OCI-LY3 (cell line): Measurements from ENCODE around the gene DEPDC1B.
"Not testable (repeated sequence)": the region's sequence is repeated elsewhere in the genome, so short reads cannot be mapped to it uniquely, and the experiment has no call there.

ENCODE experiments used
- H2AFZ ChIP-seq: fragments of 200-600, 300-600 bp; shearing (Covaris generic); 2 replicates; pipeline ENCODE4 v1.6.0; 2014; ENCODE audit warnings: antibody characterized with exemption, low read depth, low read length
- H3K27ac ChIP-seq: fragments of 200-600, 300-600 bp; sonication (generic); 2 replicates; pipeline ENCODE4 v1.5.1; 2014; ENCODE audit warnings: mild to moderate bottlenecking, low read length, moderate library complexity, mixed read lengths
- H3K27me3 ChIP-seq: fragments of 200-600, 300-600 bp; sonication (generic); 2 replicates; pipeline ENCODE4 v1.6.1; 2014; ENCODE audit warnings: low read depth, low read length, mixed read lengths
- H3K36me3 ChIP-seq: fragments of 200-600, 300-600 bp; sonication (generic); replicated peaks from 2 replicates; pipeline ENCODE3; 2014; ENCODE audit warnings: low read depth, low read length, mixed read lengths
- H3K4me1 ChIP-seq: fragments of 300-600, 200-600 bp; sonication (generic); 2 replicates; pipeline ENCODE4 v1.6.1; 2014; ENCODE audit warnings: low read length, mixed read lengths
- H3K4me2 ChIP-seq: fragments of 200-600, 300-600 bp; sonication (generic); 2 replicates; pipeline ENCODE4 v1.6.1; 2014; ENCODE audit warnings: low read length, mixed read lengths
- H3K4me3 ChIP-seq: fragments of 300-600, 200-600 bp; sonication (generic); 2 replicates; pipeline ENCODE4 v1.5.1; 2014; ENCODE audit warnings: antibody characterized with exemption, mild to moderate bottlenecking, low read length, moderate library complexity
- H3K79me2 ChIP-seq: fragments of 300-600, 200-600 bp; shearing (Covaris generic); 2 replicates; pipeline ENCODE4 v1.6.1; 2014; ENCODE audit warnings: mild to moderate bottlenecking, low read length, mixed read lengths
- H3K9ac ChIP-seq: fragments of 300-600, 200-600 bp; shearing (Covaris generic); 2 replicates; pipeline ENCODE4 v1.6.0; 2014; ENCODE audit warnings: mild to moderate bottlenecking, low read length, moderate library complexity
- H3K9me3 ChIP-seq: fragments of 200-600, 300-600 bp; shearing (Covaris generic); 2 replicates; pipeline ENCODE4 v1.6.1; 2014; ENCODE audit warnings: low read length, mixed read lengths; ENCODE audit not compliant: insufficient read depth
- H4K20me1 ChIP-seq: fragments of 200-600, 300-600 bp; sonication (generic); 2 replicates; pipeline ENCODE4 v1.6.1; 2016; ENCODE audit warnings: low read length, mixed read lengths; ENCODE audit not compliant: insufficient read depth
- EZH2phosphoT487 ChIP-seq: fragments of 200-600 bp; shearing (Covaris generic); IDR thresholded peaks from 2 replicates; pipeline ENCODE4 v1.6.1; 2018; ENCODE audit warnings: antibody characterized with exemption, mixed run types, low read depth
- TF ChIP-seq, protein P1 (sequence below): fragments of 200-600, 300-600 bp; sonication (generic); IDR thresholded peaks from 2 replicates; pipeline ENCODE4 v1.5.1; 2014; ENCODE audit warnings: antibody characterized with exemption, low read length, low read depth

The DEPDC1B gene

DNA sequence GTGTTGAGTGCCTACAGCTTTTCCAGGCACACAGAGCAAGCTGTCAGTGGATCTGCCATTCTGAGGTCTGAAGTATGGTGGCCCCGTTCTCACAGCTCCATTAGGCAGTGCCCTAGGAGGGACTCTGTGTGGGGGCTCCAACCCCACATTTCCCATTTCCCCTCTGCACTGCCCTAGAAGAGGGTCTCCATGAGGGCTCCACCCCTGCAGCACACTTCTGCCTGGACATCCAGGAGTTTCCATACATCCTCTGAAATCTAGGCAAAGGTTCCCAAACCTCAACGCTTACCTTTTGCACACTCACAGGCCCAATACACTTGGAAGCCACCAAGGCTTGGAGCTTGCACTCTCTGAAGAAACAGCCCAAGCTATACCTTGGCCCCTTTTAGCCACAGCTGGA is 131.3 kb downstream of the DEPDC1B start:
- Histone ChIP-seq H3K9me3 (no peaks in the 10 kb centered on the region), H2AFZ (no peak overlapping the region), H3K27me3 (no peaks in the 10 kb centered on the region)

DNA sequence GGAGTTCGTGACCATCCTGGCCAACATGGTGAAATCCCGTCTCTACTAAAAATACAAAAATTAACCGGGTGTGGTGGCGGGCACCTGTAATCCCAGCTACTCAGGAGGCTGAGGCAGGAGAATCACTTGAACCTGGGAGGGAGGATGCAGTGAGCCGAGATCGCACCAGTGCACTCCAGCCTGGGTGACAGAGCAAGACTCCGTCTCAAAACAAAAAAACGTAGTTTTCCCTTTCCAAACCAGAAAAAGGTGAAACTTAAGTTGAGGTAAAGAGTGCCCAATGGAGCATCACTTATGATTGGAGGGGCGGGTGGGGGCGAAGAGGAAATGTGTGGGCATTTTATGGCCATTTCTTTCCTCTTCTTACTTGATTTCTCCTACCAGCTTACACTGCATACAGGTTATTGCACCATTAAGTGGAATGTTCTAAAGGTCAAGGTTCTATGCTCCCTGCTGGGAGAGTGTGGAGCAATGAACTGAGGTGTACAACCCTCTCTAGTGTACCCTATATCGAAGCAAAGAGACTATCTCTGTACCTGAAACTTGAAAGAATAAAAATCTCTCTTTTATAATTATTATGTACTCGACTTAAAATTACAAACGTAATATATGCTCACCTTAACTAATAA is 136.2 kb downstream of the DEPDC1B start:
- Histone ChIP-seq H3K36me3 (peaks cover 2% of the 10 kb centered on the region), H4K20me1 (no peaks in the 10 kb centered on the region), H3K4me1 (no peaks in the 10 kb centered on the region), H2AFZ (no peak overlapping the region), H3K9ac (no peak overlapping the region), H3K27me3 (no peaks in the 10 kb centered on the region), H3K4me2 (no peak overlapping the region), H3K9me3 (no peaks in the 10 kb centered on the region), H3K27ac (no peak overlapping the region), H3K79me2 (no peaks in the 10 kb centered on the region), H3K4me3 (no peak overlapping the region)
- TF ChIP-seq, protein P1, sequence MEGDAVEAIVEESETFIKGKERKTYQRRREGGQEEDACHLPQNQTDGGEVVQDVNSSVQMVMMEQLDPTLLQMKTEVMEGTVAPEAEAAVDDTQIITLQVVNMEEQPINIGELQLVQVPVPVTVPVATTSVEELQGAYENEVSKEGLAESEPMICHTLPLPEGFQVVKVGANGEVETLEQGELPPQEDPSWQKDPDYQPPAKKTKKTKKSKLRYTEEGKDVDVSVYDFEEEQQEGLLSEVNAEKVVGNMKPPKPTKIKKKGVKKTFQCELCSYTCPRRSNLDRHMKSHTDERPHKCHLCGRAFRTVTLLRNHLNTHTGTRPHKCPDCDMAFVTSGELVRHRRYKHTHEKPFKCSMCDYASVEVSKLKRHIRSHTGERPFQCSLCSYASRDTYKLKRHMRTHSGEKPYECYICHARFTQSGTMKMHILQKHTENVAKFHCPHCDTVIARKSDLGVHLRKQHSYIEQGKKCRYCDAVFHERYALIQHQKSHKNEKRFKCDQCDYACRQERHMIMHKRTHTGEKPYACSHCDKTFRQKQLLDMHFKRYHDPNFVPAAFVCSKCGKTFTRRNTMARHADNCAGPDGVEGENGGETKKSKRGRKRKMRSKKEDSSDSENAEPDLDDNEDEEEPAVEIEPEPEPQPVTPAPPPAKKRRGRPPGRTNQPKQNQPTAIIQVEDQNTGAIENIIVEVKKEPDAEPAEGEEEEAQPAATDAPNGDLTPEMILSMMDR: no peak
- no peak for TF ChIP-seq EZH2phosphoT487

More for the DNA sequence above, 131.3 kb downstream of the DEPDC1B start:
- no peak overlapping the region for H3K27ac ChIP-seq
- H3K4me2 ChIP-seq: no peak overlapping the region
- H3K4me3 ChIP-seq: no peak overlapping the region
- H3K4me1 ChIP-seq: no peaks in the 10 kb centered on the region
- peaks cover 2% of the 10 kb centered on the region for H3K36me3 ChIP-seq
- TF ChIP-seq EZH2phosphoT487: no peak
- TF ChIP-seq, protein P1: no peak
- no peaks in the 10 kb centered on the region for H4K20me1 ChIP-seq
- no peaks in the 10 kb centered on the region for H3K79me2 ChIP-seq
- H3K9ac ChIP-seq: no peak overlapping the region

DNA sequence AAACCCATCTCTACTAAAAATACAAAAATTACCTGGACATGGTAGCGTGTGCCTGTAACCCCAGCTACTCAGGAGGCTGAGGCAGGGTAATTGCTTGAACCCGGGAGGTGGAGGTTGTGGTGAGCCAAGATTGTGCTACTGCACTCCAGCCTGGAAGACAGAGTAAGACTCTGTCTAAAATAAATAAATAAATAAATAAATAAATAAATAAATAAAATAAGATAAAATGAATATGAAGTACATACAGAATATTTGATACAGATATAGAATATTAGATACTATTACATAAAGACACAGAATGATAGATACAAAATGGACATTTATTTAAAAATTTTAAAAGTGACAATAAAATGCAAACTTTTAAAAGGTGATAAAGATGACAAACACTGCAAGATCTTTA is 146.7 kb downstream of the DEPDC1B start:
- H4K20me1 ChIP-seq, H3K27ac ChIP-seq, H3K9me3 ChIP-seq, H3K4me3 ChIP-seq, H3K79me2 ChIP-seq, H2AFZ ChIP-seq, H3K36me3 ChIP-seq, H3K4me2 ChIP-seq, H3K4me1 ChIP-seq, H3K27me3 ChIP-seq, H3K9ac ChIP-seq: not testable (repeated sequence)

GRCh38 chr5:60551829-60552228 is 148.1 kb downstream of the DEPDC1B start:
- H2AFZ ChIP-seq: no peak overlapping the region
- H3K9me3 ChIP-seq: no peaks in the 10 kb centered on the region
- TF ChIP-seq, protein P1: no peak
- TF ChIP-seq EZH2phosphoT487: no peak
- no peaks in the 10 kb centered on the region for H3K79me2 ChIP-seq
- H3K27me3 ChIP-seq: no peaks in the 10 kb centered on the region
- no peak overlapping the region for H3K4me2 ChIP-seq
- H3K36me3 ChIP-seq: no peaks in the 10 kb centered on the region
- H3K9ac ChIP-seq: no peak overlapping the region
- no peak overlapping the region for H3K27ac ChIP-seq
- H3K4me3 ChIP-seq: no peak overlapping the region
- H4K20me1 ChIP-seq: no peaks in the 10 kb centered on the region
- H3K4me1 ChIP-seq: no peaks in the 10 kb centered on the region
